A673 (cell line): ENCODE data around the gene RMP24.

Source experiments
- EZH2 ChIP-seq: fragments of 200-600 bp; sonication (generic); IDR thresholded peaks from 2 replicates; pipeline ENCODE4 v1.6.1; 2017; ENCODE audit warnings: borderline replicate concordance, low read depth, mild to moderate bottlenecking, mixed read lengths, antibody characterized with exemption, low read length; ENCODE audit not compliant: poor library complexity, severe bottlenecking
- TF ChIP-seq, protein P1 (sequence below): fragments of 300-800, 200-600 bp; sonication (generic); conservative IDR thresholded peaks from 2 replicates; pipeline ENCODE4 v1.5.1; 2017; ENCODE audit warnings: low read depth, mild to moderate bottlenecking, antibody characterized with exemption, low read length, moderate library complexity, mixed read lengths

DNA sequence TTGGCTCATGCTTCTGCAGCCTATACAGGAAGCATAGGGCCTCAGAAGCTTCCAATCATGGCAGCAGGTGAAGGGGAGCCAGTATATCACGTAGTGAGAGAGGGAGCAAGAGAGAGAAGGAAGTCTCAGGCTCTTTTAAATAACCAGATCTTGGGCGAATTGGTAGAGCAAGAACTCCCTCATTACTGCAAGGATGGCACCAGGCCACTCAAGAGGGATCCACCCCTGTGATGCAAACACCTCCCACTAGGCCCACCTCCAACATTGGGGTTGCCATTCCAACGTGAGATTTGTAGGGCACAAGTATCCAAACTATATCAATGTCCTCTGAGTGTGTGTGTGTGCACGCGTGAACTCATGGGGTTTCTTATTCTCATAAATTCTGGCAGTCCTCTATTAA, 37.6 kb upstream of the RMP24 start:
- TF ChIP-seq, protein P1, sequence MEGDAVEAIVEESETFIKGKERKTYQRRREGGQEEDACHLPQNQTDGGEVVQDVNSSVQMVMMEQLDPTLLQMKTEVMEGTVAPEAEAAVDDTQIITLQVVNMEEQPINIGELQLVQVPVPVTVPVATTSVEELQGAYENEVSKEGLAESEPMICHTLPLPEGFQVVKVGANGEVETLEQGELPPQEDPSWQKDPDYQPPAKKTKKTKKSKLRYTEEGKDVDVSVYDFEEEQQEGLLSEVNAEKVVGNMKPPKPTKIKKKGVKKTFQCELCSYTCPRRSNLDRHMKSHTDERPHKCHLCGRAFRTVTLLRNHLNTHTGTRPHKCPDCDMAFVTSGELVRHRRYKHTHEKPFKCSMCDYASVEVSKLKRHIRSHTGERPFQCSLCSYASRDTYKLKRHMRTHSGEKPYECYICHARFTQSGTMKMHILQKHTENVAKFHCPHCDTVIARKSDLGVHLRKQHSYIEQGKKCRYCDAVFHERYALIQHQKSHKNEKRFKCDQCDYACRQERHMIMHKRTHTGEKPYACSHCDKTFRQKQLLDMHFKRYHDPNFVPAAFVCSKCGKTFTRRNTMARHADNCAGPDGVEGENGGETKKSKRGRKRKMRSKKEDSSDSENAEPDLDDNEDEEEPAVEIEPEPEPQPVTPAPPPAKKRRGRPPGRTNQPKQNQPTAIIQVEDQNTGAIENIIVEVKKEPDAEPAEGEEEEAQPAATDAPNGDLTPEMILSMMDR, result no peak
- TF ChIP-seq EZH2, result no peak
